Esophagus muscularis mucosa (tissue), 4 donors: Measurements from ENCODE around the gene TBC1D13.

Source experiments
- EP300 ChIP-seq: sonication (generic); formaldehyde crosslinking; IDR thresholded peaks from one replicate; pipeline ENCODE4 v1.6.1; 2017; ENCODE audit warnings: antibody characterized with exemption
- POLR2A ChIP-seq: fragments of 450-650 bp; IDR thresholded peaks from one replicate; pipeline ENCODE4 v1.6.1; 2017; ENCODE audit warnings: antibody characterized with exemption, moderate library complexity, mild to moderate bottlenecking, low read depth
- POLR2AphosphoS5 ChIP-seq, 2 donors: sonication (generic); formaldehyde crosslinking; IDR thresholded peaks; one replicate each; pipeline ENCODE4 v1.6.1; 2017; ENCODE audit warnings: antibody characterized with exemption in 2 of 2
- TF ChIP-seq, protein P1 (sequence below), 3 experiments: fragments of 200-600 bp in 2 of 3; fragments of 450-650 bp in 1 of 3; sonication (generic) in 2 of 3; IDR thresholded peaks; one replicate each; pipeline ENCODE4 v1.5.1; 2017 to 2019; ENCODE audit warnings: antibody characterized with exemption in 3 of 3, mild to moderate bottlenecking in 2 of 3, moderate library complexity in 1 of 3

DNA sequence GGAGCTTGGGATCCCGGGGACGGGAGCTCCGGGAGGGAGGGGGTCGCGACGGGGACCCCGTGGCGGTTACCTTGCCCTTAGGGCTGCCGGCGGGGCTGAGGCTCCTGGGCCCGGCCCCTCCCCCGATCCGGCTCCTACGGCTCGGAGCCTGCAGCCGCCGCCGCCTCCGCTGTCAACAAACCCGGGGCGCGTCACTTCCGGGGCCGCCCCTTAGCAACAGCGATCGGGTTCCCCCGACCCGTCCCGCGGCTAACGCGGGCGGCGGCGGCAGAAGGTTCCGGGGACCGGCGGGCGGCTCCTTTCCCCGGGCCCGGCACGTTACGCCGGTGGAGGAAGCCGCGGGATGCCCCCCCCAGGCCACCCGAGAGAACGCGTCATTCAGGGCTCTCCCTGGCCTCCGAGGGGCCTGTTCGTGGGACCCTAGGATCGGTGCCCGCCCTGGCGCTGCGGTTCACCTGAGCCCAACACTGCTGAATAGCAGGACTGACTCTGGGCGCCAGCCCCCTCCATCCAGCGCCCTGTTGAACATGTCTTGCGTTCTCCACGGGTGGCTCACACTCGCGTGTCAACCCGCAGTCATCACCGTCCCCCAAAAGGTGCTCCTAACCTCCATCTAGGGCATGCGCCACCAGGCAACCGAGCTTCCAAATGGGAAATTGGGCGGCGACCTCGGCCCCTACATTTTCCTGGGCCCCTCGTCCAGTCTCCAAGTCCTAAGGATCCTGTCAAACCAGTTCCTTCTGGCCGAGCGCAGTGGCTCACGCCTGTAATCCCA is 15.1 kb upstream of the TBC1D13 start, which contains the start of gene ZER1:
- TF ChIP-seq, protein P1, sequence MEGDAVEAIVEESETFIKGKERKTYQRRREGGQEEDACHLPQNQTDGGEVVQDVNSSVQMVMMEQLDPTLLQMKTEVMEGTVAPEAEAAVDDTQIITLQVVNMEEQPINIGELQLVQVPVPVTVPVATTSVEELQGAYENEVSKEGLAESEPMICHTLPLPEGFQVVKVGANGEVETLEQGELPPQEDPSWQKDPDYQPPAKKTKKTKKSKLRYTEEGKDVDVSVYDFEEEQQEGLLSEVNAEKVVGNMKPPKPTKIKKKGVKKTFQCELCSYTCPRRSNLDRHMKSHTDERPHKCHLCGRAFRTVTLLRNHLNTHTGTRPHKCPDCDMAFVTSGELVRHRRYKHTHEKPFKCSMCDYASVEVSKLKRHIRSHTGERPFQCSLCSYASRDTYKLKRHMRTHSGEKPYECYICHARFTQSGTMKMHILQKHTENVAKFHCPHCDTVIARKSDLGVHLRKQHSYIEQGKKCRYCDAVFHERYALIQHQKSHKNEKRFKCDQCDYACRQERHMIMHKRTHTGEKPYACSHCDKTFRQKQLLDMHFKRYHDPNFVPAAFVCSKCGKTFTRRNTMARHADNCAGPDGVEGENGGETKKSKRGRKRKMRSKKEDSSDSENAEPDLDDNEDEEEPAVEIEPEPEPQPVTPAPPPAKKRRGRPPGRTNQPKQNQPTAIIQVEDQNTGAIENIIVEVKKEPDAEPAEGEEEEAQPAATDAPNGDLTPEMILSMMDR (IDR thresholded peaks at IDR 0.05) = peak in 1 of 3 experiments; percentile 22
- peak; percentile 63 for TF ChIP-seq POLR2A
- TF ChIP-seq POLR2AphosphoS5 (IDR thresholded peaks at IDR 0.05) = peak; percentile 89 to 95
- TF ChIP-seq EP300 = no peak
